GM23338 (cell line): ENCODE results near the gene NFKB1. TPM values are rescaled to one million over a fixed set of nuclear protein-coding genes. Genes with fewer than 3 reads are reported as not detected.

Experiments
- ATAC-seq: fragments of 200-7000 bp; cut with Tn5 transposase; 3 replicates; pipeline ENCODE4 v1.9.1; 2020
- DNase-seq: peaks from one replicate; pipeline ENCODE4 v3.0.0-alpha.2; 2015; ENCODE audit warnings: low spot score
- H2AFZ ChIP-seq: fragments of 200-600 bp; sonication (generic); 2 replicates; pipeline ENCODE4 v1.8.0; 2016; ENCODE audit warnings: antibody characterized with exemption, mild to moderate bottlenecking, moderate library complexity
- H3F3A ChIP-seq: fragments of 200-600 bp; sonication (generic); replicated peaks from 2 replicates; pipeline ENCODE4 v1.8.0; 2017; ENCODE audit warnings: antibody characterized with exemption, mixed run types, low read depth
- H3K27ac ChIP-seq: fragments of 200-600 bp; sonication (generic); 2 replicates; pipeline ENCODE4 v1.6.1; 2016; ENCODE audit warnings: low read depth
- H3K27me3 ChIP-seq: fragments of 200-600 bp; sonication (generic); 2 replicates; pipeline ENCODE4 v1.8.0; 2016; ENCODE audit warnings: mild to moderate bottlenecking, mixed run types, moderate library complexity; ENCODE audit not compliant: insufficient read depth
- H3K36me3 ChIP-seq: fragments of 200-600 bp; sonication (generic); 2 replicates; pipeline ENCODE4 v1.8.0; 2016; ENCODE audit warnings: mild to moderate bottlenecking; ENCODE audit not compliant: insufficient read depth
- H3K4me1 ChIP-seq: fragments of 200-600 bp; sonication (generic); 2 replicates; pipeline ENCODE4 v1.8.0; 2016; ENCODE audit warnings: mild to moderate bottlenecking, moderate library complexity; ENCODE audit not compliant: insufficient read depth
- H3K4me2 ChIP-seq: fragments of 200-600 bp; sonication (generic); 2 replicates; pipeline ENCODE4 v1.7.1; 2017; ENCODE audit warnings: mixed run types
- H3K4me3 ChIP-seq: fragments of 200-600 bp; sonication (generic); 2 replicates; pipeline ENCODE4 v1.6.1; 2016; ENCODE audit warnings: mixed run types
- H3K79me2 ChIP-seq: fragments of 200-600 bp; sonication (generic); replicated peaks from 2 replicates; pipeline ENCODE4 v1.8.0; 2017; ENCODE audit warnings: mild to moderate bottlenecking; ENCODE audit not compliant: insufficient read depth
- H3K9me2 ChIP-seq: fragments of 200-600 bp; sonication (generic); 2 replicates; pipeline ENCODE4 v1.8.0; 2017; ENCODE audit not compliant: insufficient read depth
- H4K20me1 ChIP-seq: fragments of 200-600 bp; sonication (generic); replicated peaks from 2 replicates; pipeline ENCODE4 v1.8.0; 2017; ENCODE audit warnings: mild to moderate bottlenecking; ENCODE audit not compliant: insufficient read depth
- H3K27ac Mint-ChIP-seq: 2 replicates; pipeline ENCODE4 v1.8.0; 2020; ENCODE audit warnings: inconsistent platforms, mild to moderate bottlenecking, moderate library complexity, mixed read lengths
- H3K27me3 Mint-ChIP-seq: 3 replicates; pipeline ENCODE4 v1.8.0; 2022; ENCODE audit warnings: low read depth, mild to moderate bottlenecking, moderate library complexity, mixed read lengths, inconsistent platforms; ENCODE audit not compliant: insufficient read depth, poor library complexity
- H3K36me3 Mint-ChIP-seq: 3 replicates; pipeline ENCODE4 v1.8.0; 2021; ENCODE audit warnings: low read depth, mild to moderate bottlenecking, inconsistent platforms, moderate library complexity, mixed read lengths
- H3K4me1 Mint-ChIP-seq: 3 replicates; pipeline ENCODE4 v1.8.0; 2020; ENCODE audit warnings: mild to moderate bottlenecking, inconsistent platforms, mixed read lengths
- H3K4me3 Mint-ChIP-seq: 3 replicates; pipeline ENCODE4 v1.8.0; 2021; ENCODE audit warnings: moderate library complexity, mild to moderate bottlenecking, inconsistent platforms, mixed read lengths
- H3K9me3 Mint-ChIP-seq: 3 replicates; pipeline ENCODE4 v1.8.0; 2020; ENCODE audit warnings: moderate library complexity, mild to moderate bottlenecking, inconsistent platforms, mixed read lengths
- CREB1 ChIP-seq: fragments of 250-450 bp; sonication (Bioruptor Pico); IDR thresholded peaks from 2 replicates; pipeline ENCODE4 v1.5.0; 2020; ENCODE audit warnings: low read depth, mild to moderate bottlenecking, moderate library complexity
- EZH2 ChIP-seq: fragments of 200-600 bp; sonication (generic); IDR thresholded peaks from one replicate; pipeline ENCODE4 v1.8.0; 2017; ENCODE audit warnings: antibody characterized with exemption, mild to moderate bottlenecking, low read depth; ENCODE audit not compliant: unreplicated experiment
- EZH2phosphoT487 ChIP-seq: fragments of 200-600 bp; sonication (generic); IDR thresholded peaks from one replicate; pipeline ENCODE4 v1.8.1; 2018; ENCODE audit warnings: antibody characterized with exemption; ENCODE audit not compliant: unreplicated experiment
- JUNB ChIP-seq: IDR thresholded peaks from one replicate; pipeline ENCODE4 v1.6.1; 2016; ENCODE audit warnings: antibody characterized with exemption; ENCODE audit not compliant: unreplicated experiment
- NANOG ChIP-seq: IDR thresholded peaks from 2 replicates; pipeline ENCODE4 v1.6.1; 2016; ENCODE audit warnings: antibody characterized with exemption, borderline replicate concordance
- POLR2AphosphoS5 ChIP-seq: IDR thresholded peaks from 2 replicates; pipeline ENCODE4 v1.6.1; 2016; ENCODE audit warnings: antibody characterized with exemption, low read depth
- STAT1 ChIP-seq: IDR thresholded peaks from one replicate; pipeline ENCODE4 v1.6.1; 2016; ENCODE audit warnings: antibody characterized with exemption; ENCODE audit not compliant: unreplicated experiment
- ZNF114 ChIP-seq: fragments of 250-450 bp; sonication (Bioruptor Pico); IDR thresholded peaks from 2 replicates; pipeline ENCODE4 v1.5.0; 2020; ENCODE audit warnings: mild to moderate bottlenecking, moderate library complexity
- ZNF331 ChIP-seq: fragments of 250-450 bp; sonication (Bioruptor Pico); IDR thresholded peaks from 2 replicates; pipeline ENCODE4 v1.5.0; 2020; ENCODE audit warnings: low read depth, mild to moderate bottlenecking, moderate library complexity
- polyA plus RNA-seq: library from polyadenylated mRNA; unstranded; fragments of >200 nt; fragmentation: Nextera tagmentation; extraction: Ambion mirVana; gene quantifications from 2 replicates; pipeline ENCODE4 v1.2.1, GENCODE V29; 2016
- total RNA-seq: library from RNA; depleted of rRNA; stranded (reverse); fragments of >200 nt; shearing (Covaris generic); gene quantifications from 2 replicates; pipeline ENCODE4 v1.2.3, GENCODE V29; 2014
- TF ChIP-seq, protein P1 (sequence below): IDR thresholded peaks from one replicate; pipeline ENCODE4 v1.6.1; 2018; ENCODE audit warnings: antibody characterized with exemption; ENCODE audit not compliant: unreplicated experiment
- TF ChIP-seq, protein P2 (sequence below), 2 experiments: fragments of 200-600 bp in 1 of 2; sonication (generic) in 1 of 2; conservative IDR thresholded peaks; 2 replicates each; pipeline versions ENCODE4 v1.5.1 to v1.6.1; 2016 to 2017; ENCODE audit warnings: antibody characterized with exemption in 2 of 2, low read depth in 2 of 2, mild to moderate bottlenecking in 2 of 2, moderate library complexity in 1 of 2
- TF ChIP-seq, protein P3 (sequence below): IDR thresholded peaks from 2 replicates; pipeline ENCODE4 v1.6.1; 2016; ENCODE audit warnings: antibody characterized with exemption
- TF ChIP-seq, protein P4 (sequence below): fragments of 250-450 bp; sonication (Bioruptor Pico); IDR thresholded peaks from 2 replicates; pipeline ENCODE4 v1.5.0; 2020; ENCODE audit warnings: mild to moderate bottlenecking, moderate library complexity

Gene NFKB1
- total and polyA plus RNA-seq, 2 experiments from 2014 or later, result 0.82 to 4.6 TPM

DNA sequence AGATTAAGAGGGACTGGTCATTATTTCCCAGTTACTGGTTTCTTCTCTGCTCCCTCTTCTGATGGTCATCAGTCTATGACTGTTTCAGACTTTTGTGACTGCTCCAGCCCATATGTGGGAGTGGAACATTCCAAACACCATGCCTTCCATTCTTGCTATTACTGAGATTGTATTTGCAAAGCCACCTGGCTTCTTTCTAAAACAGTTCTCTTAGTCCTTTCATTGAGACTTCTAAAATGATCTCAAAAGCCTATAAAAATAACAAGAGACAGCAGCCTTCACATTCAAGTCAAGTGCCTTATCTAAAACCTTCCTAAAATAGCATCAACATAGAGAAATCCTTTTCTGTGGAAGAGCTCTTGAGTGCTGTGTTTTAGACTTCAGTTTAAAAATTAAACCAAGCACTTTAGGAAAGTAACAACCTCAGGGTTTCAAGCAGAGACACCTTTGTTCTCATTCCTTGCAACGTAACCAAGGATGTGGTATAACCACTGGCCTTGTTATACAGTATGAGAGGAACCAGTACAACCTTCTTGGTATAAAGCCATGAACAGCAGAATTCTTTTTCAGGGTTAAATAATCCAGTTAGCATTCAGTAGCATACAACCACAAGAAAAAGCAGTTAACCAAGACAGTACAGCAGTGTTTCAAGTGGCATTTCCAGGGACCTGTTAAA lies 97.1 kb downstream of the NFKB1 start:
- H3K27me3 ChIP-seq, result no peaks in the 10 kb centered on the region
- TF ChIP-seq EZH2phosphoT487 (no peak), JUNB (no peak), ZNF331 (no peak), CREB1 (no peak), NANOG (no peak), POLR2AphosphoS5 (no peak), ZNF114 (no peak), EZH2 (no peak), STAT1 (no peak)
- TF ChIP-seq, protein P1, sequence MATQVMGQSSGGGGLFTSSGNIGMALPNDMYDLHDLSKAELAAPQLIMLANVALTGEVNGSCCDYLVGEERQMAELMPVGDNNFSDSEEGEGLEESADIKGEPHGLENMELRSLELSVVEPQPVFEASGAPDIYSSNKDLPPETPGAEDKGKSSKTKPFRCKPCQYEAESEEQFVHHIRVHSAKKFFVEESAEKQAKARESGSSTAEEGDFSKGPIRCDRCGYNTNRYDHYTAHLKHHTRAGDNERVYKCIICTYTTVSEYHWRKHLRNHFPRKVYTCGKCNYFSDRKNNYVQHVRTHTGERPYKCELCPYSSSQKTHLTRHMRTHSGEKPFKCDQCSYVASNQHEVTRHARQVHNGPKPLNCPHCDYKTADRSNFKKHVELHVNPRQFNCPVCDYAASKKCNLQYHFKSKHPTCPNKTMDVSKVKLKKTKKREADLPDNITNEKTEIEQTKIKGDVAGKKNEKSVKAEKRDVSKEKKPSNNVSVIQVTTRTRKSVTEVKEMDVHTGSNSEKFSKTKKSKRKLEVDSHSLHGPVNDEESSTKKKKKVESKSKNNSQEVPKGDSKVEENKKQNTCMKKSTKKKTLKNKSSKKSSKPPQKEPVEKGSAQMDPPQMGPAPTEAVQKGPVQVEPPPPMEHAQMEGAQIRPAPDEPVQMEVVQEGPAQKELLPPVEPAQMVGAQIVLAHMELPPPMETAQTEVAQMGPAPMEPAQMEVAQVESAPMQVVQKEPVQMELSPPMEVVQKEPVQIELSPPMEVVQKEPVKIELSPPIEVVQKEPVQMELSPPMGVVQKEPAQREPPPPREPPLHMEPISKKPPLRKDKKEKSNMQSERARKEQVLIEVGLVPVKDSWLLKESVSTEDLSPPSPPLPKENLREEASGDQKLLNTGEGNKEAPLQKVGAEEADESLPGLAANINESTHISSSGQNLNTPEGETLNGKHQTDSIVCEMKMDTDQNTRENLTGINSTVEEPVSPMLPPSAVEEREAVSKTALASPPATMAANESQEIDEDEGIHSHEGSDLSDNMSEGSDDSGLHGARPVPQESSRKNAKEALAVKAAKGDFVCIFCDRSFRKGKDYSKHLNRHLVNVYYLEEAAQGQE, result no peak
- TF ChIP-seq, protein P2, sequence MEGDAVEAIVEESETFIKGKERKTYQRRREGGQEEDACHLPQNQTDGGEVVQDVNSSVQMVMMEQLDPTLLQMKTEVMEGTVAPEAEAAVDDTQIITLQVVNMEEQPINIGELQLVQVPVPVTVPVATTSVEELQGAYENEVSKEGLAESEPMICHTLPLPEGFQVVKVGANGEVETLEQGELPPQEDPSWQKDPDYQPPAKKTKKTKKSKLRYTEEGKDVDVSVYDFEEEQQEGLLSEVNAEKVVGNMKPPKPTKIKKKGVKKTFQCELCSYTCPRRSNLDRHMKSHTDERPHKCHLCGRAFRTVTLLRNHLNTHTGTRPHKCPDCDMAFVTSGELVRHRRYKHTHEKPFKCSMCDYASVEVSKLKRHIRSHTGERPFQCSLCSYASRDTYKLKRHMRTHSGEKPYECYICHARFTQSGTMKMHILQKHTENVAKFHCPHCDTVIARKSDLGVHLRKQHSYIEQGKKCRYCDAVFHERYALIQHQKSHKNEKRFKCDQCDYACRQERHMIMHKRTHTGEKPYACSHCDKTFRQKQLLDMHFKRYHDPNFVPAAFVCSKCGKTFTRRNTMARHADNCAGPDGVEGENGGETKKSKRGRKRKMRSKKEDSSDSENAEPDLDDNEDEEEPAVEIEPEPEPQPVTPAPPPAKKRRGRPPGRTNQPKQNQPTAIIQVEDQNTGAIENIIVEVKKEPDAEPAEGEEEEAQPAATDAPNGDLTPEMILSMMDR (conservative IDR thresholded peaks at IDR 0.05; ENCODE audit: low read depth in 2 of 2), result no peak
- TF ChIP-seq, protein P3, sequence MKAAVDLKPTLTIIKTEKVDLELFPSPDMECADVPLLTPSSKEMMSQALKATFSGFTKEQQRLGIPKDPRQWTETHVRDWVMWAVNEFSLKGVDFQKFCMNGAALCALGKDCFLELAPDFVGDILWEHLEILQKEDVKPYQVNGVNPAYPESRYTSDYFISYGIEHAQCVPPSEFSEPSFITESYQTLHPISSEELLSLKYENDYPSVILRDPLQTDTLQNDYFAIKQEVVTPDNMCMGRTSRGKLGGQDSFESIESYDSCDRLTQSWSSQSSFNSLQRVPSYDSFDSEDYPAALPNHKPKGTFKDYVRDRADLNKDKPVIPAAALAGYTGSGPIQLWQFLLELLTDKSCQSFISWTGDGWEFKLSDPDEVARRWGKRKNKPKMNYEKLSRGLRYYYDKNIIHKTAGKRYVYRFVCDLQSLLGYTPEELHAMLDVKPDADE, result no peak
- TF ChIP-seq, protein P4, sequence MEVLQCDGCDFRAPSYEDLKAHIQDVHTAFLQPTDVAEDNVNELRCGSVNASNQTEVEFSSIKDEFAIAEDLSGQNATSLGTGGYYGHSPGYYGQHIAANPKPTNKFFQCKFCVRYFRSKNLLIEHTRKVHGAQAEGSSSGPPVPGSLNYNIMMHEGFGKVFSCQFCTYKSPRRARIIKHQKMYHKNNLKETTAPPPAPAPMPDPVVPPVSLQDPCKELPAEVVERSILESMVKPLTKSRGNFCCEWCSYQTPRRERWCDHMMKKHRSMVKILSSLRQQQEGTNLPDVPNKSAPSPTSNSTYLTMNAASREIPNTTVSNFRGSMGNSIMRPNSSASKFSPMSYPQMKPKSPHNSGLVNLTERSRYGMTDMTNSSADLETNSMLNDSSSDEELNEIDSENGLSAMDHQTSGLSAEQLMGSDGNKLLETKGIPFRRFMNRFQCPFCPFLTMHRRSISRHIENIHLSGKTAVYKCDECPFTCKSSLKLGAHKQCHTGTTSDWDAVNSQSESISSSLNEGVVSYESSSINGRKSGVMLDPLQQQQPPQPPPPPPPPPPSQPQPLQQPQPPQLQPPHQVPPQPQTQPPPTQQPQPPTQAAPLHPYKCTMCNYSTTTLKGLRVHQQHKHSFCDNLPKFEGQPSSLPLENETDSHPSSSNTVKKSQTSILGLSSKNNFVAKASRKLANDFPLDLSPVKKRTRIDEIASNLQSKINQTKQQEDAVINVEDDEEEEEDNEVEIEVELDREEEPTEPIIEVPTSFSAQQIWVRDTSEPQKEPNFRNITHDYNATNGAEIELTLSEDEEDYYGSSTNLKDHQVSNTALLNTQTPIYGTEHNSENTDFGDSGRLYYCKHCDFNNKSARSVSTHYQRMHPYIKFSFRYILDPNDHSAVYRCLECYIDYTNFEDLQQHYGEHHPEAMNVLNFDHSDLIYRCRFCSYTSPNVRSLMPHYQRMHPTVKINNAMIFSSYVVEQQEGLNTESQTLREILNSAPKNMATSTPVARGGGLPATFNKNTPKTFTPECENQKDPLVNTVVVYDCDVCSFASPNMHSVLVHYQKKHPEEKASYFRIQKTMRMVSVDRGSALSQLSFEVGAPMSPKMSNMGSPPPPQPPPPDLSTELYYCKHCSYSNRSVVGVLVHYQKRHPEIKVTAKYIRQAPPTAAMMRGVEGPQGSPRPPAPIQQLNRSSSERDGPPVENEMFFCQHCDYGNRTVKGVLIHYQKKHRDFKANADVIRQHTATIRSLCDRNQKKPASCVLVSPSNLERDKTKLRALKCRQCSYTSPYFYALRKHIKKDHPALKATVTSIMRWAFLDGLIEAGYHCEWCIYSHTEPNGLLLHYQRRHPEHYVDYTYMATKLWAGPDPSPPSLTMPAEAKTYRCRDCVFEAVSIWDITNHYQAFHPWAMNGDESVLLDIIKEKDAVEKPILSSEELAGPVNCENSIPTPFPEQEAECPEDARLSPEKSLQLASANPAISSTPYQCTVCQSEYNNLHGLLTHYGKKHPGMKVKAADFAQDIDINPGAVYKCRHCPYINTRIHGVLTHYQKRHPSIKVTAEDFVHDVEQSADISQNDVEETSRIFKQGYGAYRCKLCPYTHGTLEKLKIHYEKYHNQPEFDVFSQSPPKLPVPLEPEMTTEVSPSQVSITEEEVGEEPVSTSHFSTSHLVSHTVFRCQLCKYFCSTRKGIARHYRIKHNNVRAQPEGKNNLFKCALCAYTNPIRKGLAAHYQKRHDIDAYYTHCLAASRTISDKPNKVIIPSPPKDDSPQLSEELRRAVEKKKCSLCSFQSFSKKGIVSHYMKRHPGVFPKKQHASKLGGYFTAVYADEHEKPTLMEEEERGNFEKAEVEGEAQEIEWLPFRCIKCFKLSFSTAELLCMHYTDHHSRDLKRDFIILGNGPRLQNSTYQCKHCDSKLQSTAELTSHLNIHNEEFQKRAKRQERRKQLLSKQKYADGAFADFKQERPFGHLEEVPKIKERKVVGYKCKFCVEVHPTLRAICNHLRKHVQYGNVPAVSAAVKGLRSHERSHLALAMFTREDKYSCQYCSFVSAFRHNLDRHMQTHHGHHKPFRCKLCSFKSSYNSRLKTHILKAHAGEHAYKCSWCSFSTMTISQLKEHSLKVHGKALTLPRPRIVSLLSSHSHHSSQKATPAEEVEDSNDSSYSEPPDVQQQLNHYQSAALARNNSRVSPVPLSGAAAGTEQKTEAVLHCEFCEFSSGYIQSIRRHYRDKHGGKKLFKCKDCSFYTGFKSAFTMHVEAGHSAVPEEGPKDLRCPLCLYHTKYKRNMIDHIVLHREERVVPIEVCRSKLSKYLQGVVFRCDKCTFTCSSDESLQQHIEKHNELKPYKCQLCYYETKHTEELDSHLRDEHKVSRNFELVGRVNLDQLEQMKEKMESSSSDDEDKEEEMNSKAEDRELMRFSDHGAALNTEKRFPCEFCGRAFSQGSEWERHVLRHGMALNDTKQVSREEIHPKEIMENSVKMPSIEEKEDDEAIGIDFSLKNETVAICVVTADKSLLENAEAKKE (CRISPR knock-in tag), result no peak
- no peaks in the 10 kb centered on the region for H3K4me1 Mint-ChIP-seq
- H3K36me3 ChIP-seq, result no peaks in the 10 kb centered on the region
- H3K36me3 Mint-ChIP-seq, result no peaks in the 10 kb centered on the region; the same call in 2 of the 3 replicates
- ATAC-seq (no peak), DNase-seq (no peak)
- H3K27ac ChIP-seq, result no peak overlapping the region
- H3K4me1 ChIP-seq, result no peaks in the 10 kb centered on the region
- H2AFZ ChIP-seq, result no peak overlapping the region
- H3K79me2 ChIP-seq, result no peaks in the 10 kb centered on the region
- H3K4me2 ChIP-seq, result no peak overlapping the region
- no peaks in the 10 kb centered on the region for H4K20me1 ChIP-seq
- no peak overlapping the region for H3K27ac Mint-ChIP-seq
- H3K4me3 ChIP-seq, result no peak overlapping the region
- no peak overlapping the region for H3K4me3 Mint-ChIP-seq
- H3F3A ChIP-seq, result no peaks in the 10 kb centered on the region
- no peaks in the 10 kb centered on the region for H3K9me2 ChIP-seq
- H3K27me3 Mint-ChIP-seq, result no peaks in the 10 kb centered on the region
- no peaks in the 10 kb centered on the region for H3K9me3 Mint-ChIP-seq
